Karpas-422 (cell line): Measurements from ENCODE around the gene HMMR. TPM values are rescaled to one million over a fixed set of nuclear protein-coding genes. Genes with fewer than 3 reads are reported as not detected.
A peak's percentile ranks its signal among the peaks of the same experiment; 100 is the strongest.

ENCODE experiments used
- DNase-seq: peaks from one replicate; pipeline ENCODE4 v3.0.0-alpha.2; 2015
- H2AFZ ChIP-seq: fragments of 200-600 bp; sonication (generic); 2 replicates; pipeline ENCODE4 v1.6.1; 2014; ENCODE audit warnings: antibody characterized with exemption, low read length, mixed read lengths
- H3K27ac ChIP-seq: fragments of 200-600 bp; sonication (generic); 2 replicates; pipeline ENCODE4 v1.5.1; 2014; ENCODE audit warnings: mild to moderate bottlenecking, low read length, moderate library complexity
- H3K27me3 ChIP-seq: fragments of 200-600 bp; sonication (generic); 2 replicates; pipeline ENCODE4 v1.6.1; 2014; ENCODE audit warnings: low read length, mixed read lengths
- H3K36me3 ChIP-seq: fragments of 200-600 bp; sonication (generic); 2 replicates; pipeline ENCODE4 v1.6.1; 2014; ENCODE audit warnings: low read length, mixed read lengths; ENCODE audit not compliant: insufficient read depth
- H3K4me1 ChIP-seq: fragments of 200-600 bp; sonication (generic); 2 replicates; pipeline ENCODE4 v1.6.1; 2014; ENCODE audit warnings: mild to moderate bottlenecking, low read length, mixed read lengths
- H3K4me2 ChIP-seq: fragments of 200-600 bp; sonication (generic); 2 replicates; pipeline ENCODE4 v1.6.1; 2014; ENCODE audit warnings: low read length, low read depth, mild to moderate bottlenecking; ENCODE audit not compliant: poor library complexity, severe bottlenecking
- H3K4me3 ChIP-seq: fragments of 200-600 bp; sonication (generic); 2 replicates; pipeline ENCODE4 v1.5.1; 2014; ENCODE audit warnings: mild to moderate bottlenecking, antibody characterized with exemption, low read length, mixed read lengths
- H3K79me2 ChIP-seq: fragments of 200-600 bp; sonication (generic); 2 replicates; pipeline ENCODE4 v1.6.1; 2014; ENCODE audit warnings: mild to moderate bottlenecking, low read length, mixed read lengths
- H3K9ac ChIP-seq: fragments of 200-600 bp; sonication (generic); 2 replicates; pipeline ENCODE4 v1.6.0; 2014; ENCODE audit warnings: low read length
- H3K9me2 ChIP-seq: fragments of 200-600 bp; sonication (generic), shearing (Covaris generic); replicated peaks from 2 replicates; pipeline ENCODE4 v1.6.0; 2014; ENCODE audit warnings: mild to moderate bottlenecking, low read length, moderate library complexity; ENCODE audit not compliant: insufficient read depth
- H3K9me3 ChIP-seq: fragments of 300-700, 200-600 bp; sonication (generic); 2 replicates; pipeline ENCODE4 v1.6.1; 2014; ENCODE audit warnings: low read length, mixed read lengths
- H4K20me1 ChIP-seq: fragments of 200-600 bp; sonication (generic); 2 replicates; pipeline ENCODE4 v1.6.1; 2014; ENCODE audit warnings: mild to moderate bottlenecking, antibody characterized with exemption, low read length, low read depth; ENCODE audit not compliant: insufficient read depth
- total RNA-seq: library from RNA; depleted of rRNA; stranded (reverse); fragments of >200 nt; shearing (Covaris generic); gene quantifications from 2 replicates; pipeline ENCODE4 v1.2.3, GENCODE V29; 2014; ENCODE audit warnings: low replicate concordance

HMMR gene
- total RNA-seq, 1 experiment from 2014 or later: 80.5 TPM

DNA sequence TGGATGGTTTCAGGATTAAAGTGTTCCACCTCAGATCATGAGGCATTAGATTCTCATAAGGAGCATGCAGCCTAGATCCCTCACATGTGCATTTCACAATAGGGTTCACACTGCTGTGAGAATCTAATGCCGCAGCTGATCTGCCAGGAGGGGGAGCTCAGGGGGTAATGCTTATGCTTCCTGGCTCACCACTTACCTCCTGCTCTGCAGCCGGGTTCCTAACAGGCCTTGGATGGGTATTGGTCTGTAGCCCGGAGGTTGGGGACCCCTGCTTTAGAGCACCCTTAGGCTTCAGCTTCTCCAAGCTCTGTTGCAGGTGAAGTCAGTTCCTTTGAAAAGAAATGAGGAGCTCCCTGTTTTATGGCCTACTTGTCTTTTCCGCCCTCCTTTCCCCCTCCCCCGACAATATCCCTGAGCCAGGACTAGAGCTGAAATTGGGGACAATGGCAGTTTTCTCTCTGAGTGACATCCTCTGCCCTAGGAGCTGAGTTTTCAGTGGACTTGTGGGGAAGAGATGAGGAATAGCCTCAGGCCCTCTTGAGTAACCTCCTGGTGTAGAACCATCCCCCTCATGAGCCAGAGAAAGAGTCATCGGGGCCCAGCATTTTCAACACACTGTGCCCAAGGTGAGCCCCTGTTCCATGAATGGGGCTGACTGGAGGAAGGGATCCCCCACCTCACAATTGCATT lies 28.8 kb downstream of the HMMR start:
- H3K4me3 ChIP-seq: no peak overlapping the region
- H4K20me1 ChIP-seq: no peaks in the 10 kb centered on the region
- H3K27ac ChIP-seq: no peak overlapping the region
- no peaks in the 10 kb centered on the region for H3K4me1 ChIP-seq
- no peak overlapping the region for H2AFZ ChIP-seq
- H3K9me2 ChIP-seq: no peaks in the 10 kb centered on the region
- no peaks in the 10 kb centered on the region for H3K9me3 ChIP-seq
- H3K9ac ChIP-seq: no peak overlapping the region
- peaks cover 73% of the 10 kb centered on the region for H3K36me3 ChIP-seq
- no peaks in the 10 kb centered on the region for H3K27me3 ChIP-seq
- H3K79me2 ChIP-seq: peaks cover 25% of the 10 kb centered on the region
- DNase-seq: peak; percentile 60
- H3K4me2 ChIP-seq: no peak overlapping the region

DNA sequence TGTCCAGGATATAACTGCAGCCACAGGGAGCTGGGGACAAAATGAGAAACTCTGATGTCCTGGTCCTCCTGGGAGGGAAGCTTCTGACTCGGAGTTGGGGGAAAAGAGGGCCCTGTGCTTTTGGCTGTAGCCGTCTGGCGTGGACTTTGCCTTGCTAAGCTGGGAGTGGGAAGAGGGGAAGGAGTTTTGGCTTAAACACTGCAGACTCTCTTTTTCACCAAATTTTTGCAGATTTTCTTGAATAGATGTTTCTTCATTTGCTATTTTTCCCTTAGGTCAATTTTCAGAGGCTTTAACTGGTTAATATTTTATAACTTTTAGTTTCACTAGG lies 29.3 kb downstream of the HMMR start:
- Histone ChIP-seq H3K9ac (no peak overlapping the region), H2AFZ (no peak overlapping the region), H3K4me1 (no peaks in the 10 kb centered on the region), H3K27me3 (no peaks in the 10 kb centered on the region), H3K9me3 (no peaks in the 10 kb centered on the region), H3K4me2 (no peak overlapping the region), H3K4me3 (no peak overlapping the region), H4K20me1 (no peaks in the 10 kb centered on the region), H3K9me2 (no peaks in the 10 kb centered on the region), H3K79me2 (peaks cover 21% of the 10 kb centered on the region), H3K36me3 (peaks cover 68% of the 10 kb centered on the region), H3K27ac (no peak overlapping the region)
- DNase-seq: no peak

DNA sequence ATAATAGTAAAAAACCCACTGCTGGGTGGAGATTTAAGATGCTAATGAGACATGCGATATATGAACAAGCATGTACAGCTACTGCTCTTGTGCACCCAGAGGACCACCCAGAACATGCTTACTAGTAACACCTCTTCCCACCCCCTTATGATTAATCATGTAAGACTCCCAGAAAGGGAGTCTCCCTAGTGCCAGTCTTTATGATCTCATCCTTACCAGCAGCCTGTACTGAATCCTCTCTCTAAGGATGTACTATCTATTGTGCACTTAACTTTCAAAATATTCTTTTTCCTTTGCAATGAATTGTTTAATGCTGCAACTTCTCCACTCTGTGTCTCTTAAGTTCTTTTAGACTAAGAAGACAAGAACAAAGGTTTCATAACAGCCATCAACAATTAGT lies 35.9 kb downstream of the HMMR start:
- no peaks in the 10 kb centered on the region for H3K79me2 ChIP-seq
- DNase-seq: no peak
- no peak overlapping the region for H2AFZ ChIP-seq

DNA sequence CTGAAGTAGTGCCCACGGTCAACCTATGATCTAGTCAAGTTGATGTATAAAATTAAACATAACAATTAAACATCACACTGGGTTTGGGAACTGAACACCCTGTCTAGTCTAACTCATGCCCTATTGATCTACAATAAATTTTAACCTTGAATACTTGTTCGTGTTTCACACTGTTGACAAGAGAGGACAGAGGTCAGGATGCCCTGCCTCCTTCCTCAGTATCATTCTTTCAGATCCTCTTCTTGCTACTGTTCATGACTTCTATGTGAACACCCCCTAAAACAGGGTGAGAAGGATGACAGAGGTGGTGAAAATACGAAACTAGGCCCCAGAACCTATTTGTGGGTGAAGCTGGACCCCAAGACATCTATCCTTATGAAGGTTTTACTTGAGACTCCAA lies 36.9 kb downstream of the HMMR start:
- Histone ChIP-seq H3K9me2 (no peaks in the 10 kb centered on the region), H3K9me3 (no peaks in the 10 kb centered on the region), H3K27me3 (no peaks in the 10 kb centered on the region), H2AFZ (no peak overlapping the region; the same call in 1 of the 2 replicates), H3K4me3 (no peak overlapping the region), H3K9ac (no peak overlapping the region), H3K36me3 (peaks cover 7% of the 10 kb centered on the region; the same call in 1 of the 2 replicates), H3K4me2 (no peak overlapping the region), H3K4me1 (no peaks in the 10 kb centered on the region), H4K20me1 (no peaks in the 10 kb centered on the region), H3K27ac (no peak overlapping the region), H3K79me2 (no peaks in the 10 kb centered on the region)
- no peak for DNase-seq

More for the DNA sequence above, 35.9 kb downstream of the HMMR start:
- H3K9me2 ChIP-seq: no peaks in the 10 kb centered on the region
- H3K27me3 ChIP-seq: no peaks in the 10 kb centered on the region
- H3K9me3 ChIP-seq: no peaks in the 10 kb centered on the region
- peaks cover 14% of the 10 kb centered on the region; the same call in 1 of the 2 replicates for H3K36me3 ChIP-seq
- H3K4me3 ChIP-seq: no peak overlapping the region
- no peaks in the 10 kb centered on the region for H4K20me1 ChIP-seq
- no peaks in the 10 kb centered on the region for H3K4me1 ChIP-seq
- H3K4me2 ChIP-seq: no peak overlapping the region
- H3K27ac ChIP-seq: no peak overlapping the region
- H3K9ac ChIP-seq: no peak overlapping the region

DNA sequence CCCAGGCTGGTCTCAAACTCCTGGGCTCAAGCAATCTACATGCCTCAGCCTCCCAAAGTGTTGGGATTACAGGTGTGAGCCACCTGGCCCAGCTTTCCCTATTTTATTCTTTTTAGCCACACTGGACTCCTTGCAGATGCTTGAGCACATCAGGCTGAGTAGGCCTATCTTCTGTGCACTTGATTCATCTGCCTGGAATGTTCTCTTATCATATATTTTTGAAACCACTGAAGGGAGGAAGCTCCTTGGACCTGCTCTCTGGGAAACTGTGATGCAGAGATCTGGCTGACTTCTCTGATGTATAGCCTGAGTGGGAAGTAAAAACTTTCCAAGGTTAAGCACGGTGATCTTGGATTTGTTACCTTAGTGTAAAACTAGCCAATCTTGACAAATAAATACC lies 38.5 kb downstream of the HMMR start:
- Histone ChIP-seq H2AFZ (peak overlapping the region; percentile 42; the same call in 1 of the 2 replicates), H3K4me3 (no peak overlapping the region), H3K9me2 (no peaks in the 10 kb centered on the region), H3K36me3 (no peaks in the 10 kb centered on the region), H3K9ac (no peak overlapping the region), H3K4me1 (peaks cover 15% of the 10 kb centered on the region), H3K27me3 (no peaks in the 10 kb centered on the region), H4K20me1 (no peaks in the 10 kb centered on the region), H3K27ac (no peak overlapping the region), H3K4me2 (no peak overlapping the region), H3K9me3 (no peaks in the 10 kb centered on the region), H3K79me2 (peaks cover 9% of the 10 kb centered on the region)
- DNase-seq: no peak

DNA sequence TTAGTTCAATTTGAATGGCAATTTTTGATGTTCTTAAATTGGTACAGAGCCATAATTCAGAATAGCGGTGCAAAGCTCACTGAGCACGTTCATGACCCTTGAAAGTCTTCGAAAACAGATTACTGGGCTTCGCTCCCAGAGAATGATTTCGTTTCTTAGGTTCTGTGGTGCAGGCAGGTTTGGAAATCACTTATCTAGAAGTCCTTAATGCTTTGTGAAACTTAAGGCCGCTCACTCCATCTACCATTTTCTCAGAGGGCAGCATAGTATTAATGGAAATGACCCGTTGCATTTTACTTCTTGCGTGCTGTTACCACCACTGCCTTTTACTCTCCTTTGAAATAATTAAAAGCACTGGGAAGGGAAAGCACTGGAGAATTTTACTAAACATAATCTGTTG lies 42.1 kb downstream of the HMMR start:
- Histone ChIP-seq H3K4me3 (peak overlapping the region; percentile 83), H3K36me3 (no peaks in the 10 kb centered on the region), H3K27me3 (no peaks in the 10 kb centered on the region), H4K20me1 (peaks cover 8% of the 10 kb centered on the region), H3K9me3 (no peaks in the 10 kb centered on the region), H3K9ac (peak overlapping the region; percentile 69), H3K4me1 (peaks cover 35% of the 10 kb centered on the region), H3K4me2 (peak overlapping the region; percentile 92), H3K27ac (peak overlapping the region; percentile 89; the same call in 1 of the 2 replicates), H3K79me2 (peaks cover 34% of the 10 kb centered on the region), H3K9me2 (no peaks in the 10 kb centered on the region), H2AFZ (peak overlapping the region; percentile 91)
- DNase-seq: no peak

DNA sequence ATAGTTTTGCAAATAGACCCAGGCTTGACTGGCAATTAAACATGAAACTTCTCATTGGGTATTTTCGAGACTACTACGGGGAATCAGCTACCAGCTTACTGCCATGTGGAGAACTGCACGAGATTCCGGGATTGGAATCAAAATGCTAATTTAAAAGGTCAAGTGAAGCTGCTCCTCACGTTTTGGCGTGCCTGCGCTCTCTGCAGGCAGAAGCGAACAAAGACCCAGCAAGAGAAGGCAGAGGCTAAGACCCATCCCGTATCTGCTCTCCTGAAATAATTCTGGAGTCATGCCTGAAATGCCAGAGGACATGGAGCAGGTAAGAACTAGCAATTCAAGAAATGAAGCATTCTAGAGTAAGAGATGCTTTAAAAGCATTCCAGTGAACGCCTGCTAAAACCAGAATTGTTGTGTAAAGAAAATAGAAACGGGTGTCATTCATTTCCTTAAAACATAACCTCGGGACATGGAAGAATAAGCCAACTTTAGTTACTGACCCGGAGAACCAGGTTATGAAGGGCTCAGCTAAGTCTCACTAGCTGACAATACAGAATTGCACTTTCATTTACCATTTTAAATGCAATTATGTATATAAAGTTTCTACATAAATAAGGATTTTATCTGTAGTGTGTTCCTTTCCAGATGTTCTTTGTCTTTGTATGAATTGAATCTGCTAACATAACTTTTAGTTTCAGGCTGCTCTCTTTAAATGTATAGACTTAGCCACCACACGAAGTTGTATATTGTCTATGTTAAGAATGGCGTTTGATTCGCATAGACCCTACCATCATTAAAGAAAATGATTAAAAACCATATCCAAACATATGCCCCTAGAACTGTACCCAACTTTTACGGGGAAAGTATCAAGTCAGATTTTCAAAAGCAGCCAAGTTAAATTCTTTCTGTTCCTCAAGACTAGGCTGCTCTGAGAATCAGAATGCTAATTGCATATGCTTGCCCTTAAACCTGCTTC lies 43.0 kb downstream of the HMMR start:
- peaks cover 44% of the 10 kb centered on the region for H3K4me1 ChIP-seq
- H3K36me3 ChIP-seq: no peaks in the 10 kb centered on the region
- no peaks in the 10 kb centered on the region for H3K9me3 ChIP-seq
- H3K79me2 ChIP-seq: peaks cover 42% of the 10 kb centered on the region
- H3K4me3 ChIP-seq: peak overlapping the region; percentile 83
- peak; percentile 79 for DNase-seq
- H3K9ac ChIP-seq: peak overlapping the region; percentile 69
- no peaks in the 10 kb centered on the region for H3K9me2 ChIP-seq
- peak overlapping the region; percentile 89 for H3K27ac ChIP-seq
- H3K4me2 ChIP-seq: peak overlapping the region; percentile 92
- peaks cover 8% of the 10 kb centered on the region for H4K20me1 ChIP-seq
- peak overlapping the region; percentile 91 for H2AFZ ChIP-seq
- H3K27me3 ChIP-seq: no peaks in the 10 kb centered on the region
